22Rv1 (cell line): ENCODE measurements around the gene EVA1A.

Source experiments
- H3K27ac ChIP-seq: fragments of 450-650 bp; 2 replicates; pipeline ENCODE4 v1.5.1; 2017
- ZFX ChIP-seq: fragments of 450-650 bp; IDR thresholded peaks from 2 replicates; pipeline ENCODE4 v1.6.1; 2017; ENCODE audit warnings: antibody characterized with exemption, borderline replicate concordance
- TF ChIP-seq, protein P1 (sequence below): fragments of 450-650 bp; IDR thresholded peaks from 2 replicates; pipeline ENCODE4 v1.5.1; 2017; ENCODE audit warnings: mild to moderate bottlenecking

Gene EVA1A

DNA sequence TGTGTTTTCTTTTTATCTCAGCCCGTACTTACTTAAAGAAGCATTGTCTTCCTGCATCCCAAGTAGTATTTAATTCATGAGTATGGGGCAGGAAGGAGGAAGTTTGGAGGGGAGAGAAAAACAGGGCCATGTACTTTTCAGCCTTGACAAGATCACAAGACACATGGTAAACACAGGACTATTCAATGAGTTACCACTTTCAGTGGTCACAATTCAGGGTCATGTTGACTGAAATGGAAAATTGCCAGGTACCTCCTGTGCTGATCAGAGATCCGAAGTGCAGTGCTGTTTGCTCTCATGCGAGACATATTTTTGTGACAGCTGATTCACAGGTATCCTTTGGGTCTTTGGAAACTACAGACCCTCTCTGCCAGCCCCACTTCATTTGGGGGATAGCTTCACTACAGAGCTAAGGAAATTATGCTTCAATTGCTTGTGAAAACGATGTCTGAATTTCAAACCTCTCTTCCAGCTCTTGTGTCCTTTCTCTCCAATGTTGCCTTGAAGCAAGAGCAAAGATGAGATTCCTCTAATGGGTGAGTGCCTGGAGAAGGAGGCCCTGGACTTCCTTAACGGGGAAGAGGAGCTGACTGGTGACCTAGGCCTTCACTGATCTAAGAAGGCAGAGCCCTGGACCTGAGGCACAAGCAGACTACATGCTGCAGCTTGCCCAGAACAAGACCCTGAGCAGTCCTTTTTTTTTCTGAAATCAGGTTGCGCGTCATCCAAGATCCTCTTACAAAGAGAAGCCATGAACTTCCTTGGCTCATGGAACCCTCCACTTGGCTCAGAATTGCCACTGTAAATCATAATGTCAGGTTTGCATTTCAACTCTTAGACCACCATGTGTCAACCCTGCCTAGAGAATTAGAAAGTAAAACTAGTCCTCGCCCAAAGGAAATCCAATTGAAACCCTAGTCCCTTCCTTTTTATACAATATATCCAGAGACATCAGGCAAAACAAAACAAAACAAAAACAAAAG, 44.1 kb downstream of the EVA1A start:
- TF ChIP-seq, protein P1, sequence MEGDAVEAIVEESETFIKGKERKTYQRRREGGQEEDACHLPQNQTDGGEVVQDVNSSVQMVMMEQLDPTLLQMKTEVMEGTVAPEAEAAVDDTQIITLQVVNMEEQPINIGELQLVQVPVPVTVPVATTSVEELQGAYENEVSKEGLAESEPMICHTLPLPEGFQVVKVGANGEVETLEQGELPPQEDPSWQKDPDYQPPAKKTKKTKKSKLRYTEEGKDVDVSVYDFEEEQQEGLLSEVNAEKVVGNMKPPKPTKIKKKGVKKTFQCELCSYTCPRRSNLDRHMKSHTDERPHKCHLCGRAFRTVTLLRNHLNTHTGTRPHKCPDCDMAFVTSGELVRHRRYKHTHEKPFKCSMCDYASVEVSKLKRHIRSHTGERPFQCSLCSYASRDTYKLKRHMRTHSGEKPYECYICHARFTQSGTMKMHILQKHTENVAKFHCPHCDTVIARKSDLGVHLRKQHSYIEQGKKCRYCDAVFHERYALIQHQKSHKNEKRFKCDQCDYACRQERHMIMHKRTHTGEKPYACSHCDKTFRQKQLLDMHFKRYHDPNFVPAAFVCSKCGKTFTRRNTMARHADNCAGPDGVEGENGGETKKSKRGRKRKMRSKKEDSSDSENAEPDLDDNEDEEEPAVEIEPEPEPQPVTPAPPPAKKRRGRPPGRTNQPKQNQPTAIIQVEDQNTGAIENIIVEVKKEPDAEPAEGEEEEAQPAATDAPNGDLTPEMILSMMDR: no peak
- TF ChIP-seq ZFX: no peak
- H3K27ac ChIP-seq: no peak overlapping the region

DNA sequence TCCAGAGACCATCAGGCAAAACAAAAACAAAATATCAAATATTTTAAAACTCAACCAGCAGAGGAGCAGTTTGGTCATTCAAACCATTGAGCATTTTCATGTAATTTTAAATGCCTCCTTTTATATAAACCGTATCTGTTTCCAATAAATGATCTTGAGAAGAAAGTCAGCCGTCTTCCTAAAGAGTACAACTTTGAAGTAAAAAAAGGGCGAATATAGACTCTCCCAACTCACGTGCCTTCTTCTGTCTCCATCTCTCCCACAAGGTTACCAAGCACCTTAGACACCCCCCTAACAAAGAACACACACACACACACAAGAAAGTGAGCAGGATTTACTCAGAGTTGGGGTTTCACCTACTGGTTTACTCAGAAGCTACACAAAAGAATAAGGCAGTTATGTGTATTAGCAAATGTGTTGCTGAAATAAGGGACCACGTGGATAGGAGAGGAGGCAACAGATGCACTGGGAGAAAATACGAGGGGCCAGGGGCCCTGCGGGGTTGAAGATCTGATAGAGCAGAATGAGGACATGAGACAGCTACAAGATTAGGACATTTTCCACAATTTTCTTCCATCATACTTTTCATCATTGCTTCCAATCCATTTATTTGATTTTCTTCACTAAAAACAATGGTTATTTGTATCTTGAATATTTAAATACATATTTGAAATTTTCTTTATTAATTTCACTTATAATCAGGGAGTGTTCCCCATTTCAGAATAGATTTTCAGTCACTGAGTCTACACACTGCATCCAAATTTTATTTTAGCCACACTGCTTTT, 45.0 kb downstream of the EVA1A start:
- TF ChIP-seq ZFX: no peak
- TF ChIP-seq, protein P1: no peak
- no peak overlapping the region for H3K27ac ChIP-seq

DNA sequence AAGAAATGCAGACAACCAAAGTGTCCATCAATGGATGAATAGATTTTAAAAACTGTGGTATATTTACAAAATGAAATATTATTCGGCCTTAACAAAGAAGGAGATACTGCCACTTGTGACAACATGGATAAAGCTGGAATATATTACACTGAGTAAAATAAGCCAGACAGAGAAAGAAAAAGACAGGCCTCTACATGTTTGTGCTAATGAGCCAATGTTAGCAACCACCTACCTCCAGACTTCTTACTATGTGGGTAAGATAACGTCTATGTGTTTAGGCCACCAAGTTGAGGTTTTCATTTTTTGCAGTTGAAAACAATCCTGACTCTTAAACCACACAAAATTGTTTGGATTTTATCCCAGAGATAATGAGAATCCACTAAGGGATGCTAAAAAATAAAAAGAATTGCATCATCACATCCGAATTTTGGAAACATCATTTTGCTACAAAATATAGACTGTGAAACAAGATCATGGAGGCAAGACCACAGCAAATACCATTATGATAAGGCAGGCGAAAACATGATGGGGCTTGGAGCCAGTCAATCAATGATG, 47.0 kb downstream of the EVA1A start:
- no peak for TF ChIP-seq ZFX
- TF ChIP-seq, protein P1: no peak
- H3K27ac ChIP-seq: no peak overlapping the region

DNA sequence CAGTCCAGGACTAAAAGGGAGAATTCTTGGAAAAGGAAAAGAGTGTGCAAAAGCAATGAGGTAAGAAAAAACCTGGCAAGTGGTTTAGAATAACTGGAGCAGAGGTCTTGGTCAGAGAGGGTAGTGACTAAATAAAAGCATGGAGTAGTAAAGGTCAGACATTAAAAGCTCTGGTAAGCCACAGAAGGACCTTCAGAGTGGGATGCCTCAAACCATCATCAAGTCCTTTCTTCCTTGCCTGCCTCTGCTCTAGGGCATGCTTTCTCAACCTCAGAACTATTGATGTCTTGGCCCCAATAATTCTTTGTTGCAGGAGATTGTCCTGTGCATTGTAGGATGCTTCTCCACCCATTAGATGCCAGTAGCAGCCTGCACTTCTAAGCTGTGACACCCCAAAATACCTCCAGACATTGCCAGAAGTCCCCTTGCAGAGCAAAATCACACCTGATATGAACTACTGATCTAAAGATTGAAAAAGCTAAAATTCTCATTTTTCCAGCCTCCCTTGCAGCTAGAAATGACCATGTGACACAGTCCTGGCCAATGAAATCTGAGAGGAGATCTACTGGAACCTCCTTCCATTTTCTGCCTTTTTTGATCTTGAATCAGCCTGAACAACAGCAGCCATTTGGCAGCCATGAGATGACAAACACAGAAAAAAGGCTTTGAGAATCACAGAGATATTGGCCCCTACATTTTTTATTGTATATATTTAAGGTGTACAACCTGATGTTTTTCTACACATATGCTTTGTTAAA, 48.1 kb downstream of the EVA1A start:
- TF ChIP-seq ZFX: no peak
- TF ChIP-seq, protein P1: no peak
- no peak overlapping the region for H3K27ac ChIP-seq

DNA sequence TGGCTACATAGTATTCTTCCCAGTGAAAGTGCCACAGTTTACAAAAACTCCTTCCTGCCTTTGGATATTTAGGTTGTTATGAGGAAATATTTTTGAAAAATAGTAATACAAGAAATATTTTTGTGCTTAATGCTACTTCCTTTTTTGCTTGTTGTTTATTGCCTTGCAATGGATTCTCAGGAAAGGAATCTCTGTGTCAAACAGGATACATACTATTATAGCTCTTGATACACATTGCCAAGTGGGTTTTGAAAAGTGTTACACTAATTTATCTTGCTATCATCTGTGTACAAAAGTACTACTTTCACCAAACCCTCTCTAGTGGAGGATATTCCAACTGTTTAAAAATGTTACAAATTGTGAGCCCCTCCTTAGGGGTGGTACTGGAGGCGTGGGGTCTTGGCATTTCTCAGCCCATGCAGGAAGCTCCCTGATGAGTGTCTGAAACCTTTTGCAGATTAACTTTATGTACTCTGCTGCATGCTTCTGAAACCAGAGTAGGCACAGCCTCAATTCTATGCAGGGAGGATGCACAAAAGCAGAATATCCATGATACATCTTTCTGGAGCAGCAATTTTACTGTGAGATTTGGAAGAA, 54.5 kb downstream of the EVA1A start:
- TF ChIP-seq, protein P1: no peak
- TF ChIP-seq ZFX: no peak
- no peak overlapping the region for H3K27ac ChIP-seq

DNA sequence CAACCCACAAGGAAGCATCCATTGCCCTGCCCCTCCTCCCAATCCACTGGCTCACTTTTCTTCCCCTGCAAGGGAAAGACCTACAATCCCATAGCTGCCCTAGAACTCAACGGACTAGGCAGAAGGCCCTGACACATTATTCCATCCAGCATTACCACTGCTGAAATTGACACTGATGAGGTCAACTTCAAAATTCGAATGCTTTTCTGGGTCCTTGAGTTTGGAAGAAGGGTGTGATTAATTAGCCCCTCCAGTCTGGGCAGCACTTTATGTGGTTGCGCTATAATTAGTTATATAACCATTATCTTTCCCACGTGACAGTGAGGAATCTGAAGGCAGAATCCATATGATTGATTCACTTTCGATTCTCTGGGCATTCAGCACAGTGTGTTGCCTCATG, 55.7 kb downstream of the EVA1A start:
- TF ChIP-seq ZFX: no peak
- TF ChIP-seq, protein P1: no peak
- no peak overlapping the region for H3K27ac ChIP-seq
